GM13976 (cell line): ENCODE results near the gene SMAD7.

Experiments
- DNase-seq: peaks from one replicate; pipeline ENCODE4 v3.0.0; 2012; ENCODE audit warnings: low spot score
- in situ Hi-C: fragments of 300-500 bp; cut with MboI; formaldehyde crosslinking; loops from one replicate; pipeline ENCODE4 v1.12.0; 2022; ENCODE audit warnings: low sequenced_read_pairs, mixed read lengths, inconsistent platforms; ENCODE audit not compliant: unreplicated experiment
- TF ChIP-seq, protein P1 (sequence below): IDR thresholded peaks from 2 replicates; pipeline ENCODE4 v1.5.1; 2012; ENCODE audit warnings: borderline replicate concordance, mild to moderate bottlenecking; ENCODE audit not compliant: insufficient read depth; ENCODE audit errors: extremely low read depth, missing control alignments, control extremely low read depth

SMAD7 gene

DNA sequence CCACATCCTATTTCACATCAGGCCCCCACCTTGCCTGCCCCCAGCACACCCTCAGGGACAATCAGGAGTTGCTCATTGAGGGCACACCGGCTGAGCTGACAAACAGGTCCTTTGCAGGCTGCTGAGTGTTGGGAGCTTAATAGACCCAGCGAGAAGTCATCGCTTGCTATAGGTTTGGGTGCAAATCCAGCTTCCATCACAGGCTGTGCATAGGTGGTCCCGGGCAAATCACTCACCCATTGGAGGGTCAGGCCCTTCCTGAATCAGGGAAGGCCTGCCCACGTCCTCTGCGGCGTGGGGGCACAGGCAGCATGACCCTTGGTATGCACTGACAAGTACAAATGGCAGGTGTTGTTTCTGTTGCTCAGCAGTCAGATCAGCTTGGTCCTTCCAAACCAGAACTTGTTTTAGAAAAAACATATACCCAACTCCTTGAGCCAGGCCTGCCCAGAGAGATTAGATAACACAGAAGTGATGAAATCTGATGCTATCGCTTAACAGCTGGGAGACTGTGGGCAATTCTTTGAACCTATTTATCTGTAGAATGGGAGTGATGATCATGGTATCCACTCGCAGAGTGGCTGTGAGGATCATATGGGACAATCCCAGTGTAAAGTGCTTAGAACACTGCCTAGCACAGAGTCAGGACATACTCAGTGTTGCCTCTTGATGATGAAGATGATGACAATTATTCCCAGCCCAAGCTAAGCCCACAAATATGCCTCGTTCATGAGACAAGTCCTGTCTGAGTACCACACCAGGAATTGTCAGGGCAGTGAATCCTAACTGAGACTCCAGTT is 34.9 kb downstream of the SMAD7 start:
- no peak for DNase-seq
- in situ Hi-C loops, result no loop called here
- TF ChIP-seq, protein P1, sequence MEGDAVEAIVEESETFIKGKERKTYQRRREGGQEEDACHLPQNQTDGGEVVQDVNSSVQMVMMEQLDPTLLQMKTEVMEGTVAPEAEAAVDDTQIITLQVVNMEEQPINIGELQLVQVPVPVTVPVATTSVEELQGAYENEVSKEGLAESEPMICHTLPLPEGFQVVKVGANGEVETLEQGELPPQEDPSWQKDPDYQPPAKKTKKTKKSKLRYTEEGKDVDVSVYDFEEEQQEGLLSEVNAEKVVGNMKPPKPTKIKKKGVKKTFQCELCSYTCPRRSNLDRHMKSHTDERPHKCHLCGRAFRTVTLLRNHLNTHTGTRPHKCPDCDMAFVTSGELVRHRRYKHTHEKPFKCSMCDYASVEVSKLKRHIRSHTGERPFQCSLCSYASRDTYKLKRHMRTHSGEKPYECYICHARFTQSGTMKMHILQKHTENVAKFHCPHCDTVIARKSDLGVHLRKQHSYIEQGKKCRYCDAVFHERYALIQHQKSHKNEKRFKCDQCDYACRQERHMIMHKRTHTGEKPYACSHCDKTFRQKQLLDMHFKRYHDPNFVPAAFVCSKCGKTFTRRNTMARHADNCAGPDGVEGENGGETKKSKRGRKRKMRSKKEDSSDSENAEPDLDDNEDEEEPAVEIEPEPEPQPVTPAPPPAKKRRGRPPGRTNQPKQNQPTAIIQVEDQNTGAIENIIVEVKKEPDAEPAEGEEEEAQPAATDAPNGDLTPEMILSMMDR, result no peak

GRCh38 chr18:48914581-48915251 is 36.0 kb downstream of the SMAD7 start:
- TF ChIP-seq, protein P1, result no peak
- DNase-seq, result no peak
- in situ Hi-C loops, result no loop called here

- no peak for DNase-seq
- TF ChIP-seq, protein P1, result no peak
- in situ Hi-C loops, result no loop called here
These were observed 37.0 kb downstream of the SMAD7 start for GRCh38 chr18:48913775-48914174.

- DNase-seq, result no peak
- TF ChIP-seq, protein P1, result peak; percentile 11
- in situ Hi-C loops, result no loop called here
These were observed 37.6 kb downstream of the SMAD7 start for GRCh38 chr18:48913201-48913600.

GRCh38 chr18:48910972-48911545 is 39.7 kb downstream of the SMAD7 start:
- in situ Hi-C loops, result no loop called here
- TF ChIP-seq, protein P1, result no peak
- DNase-seq, result no peak

- DNase-seq, result no peak
- TF ChIP-seq, protein P1, result no peak
- in situ Hi-C loops, result no loop called here
These were observed 41.0 kb downstream of the SMAD7 start for GRCh38 chr18:48909721-48910120.
